Endothelial cell of umbilical vein (primary cell): Measurements from ENCODE around the gene LRCH3. TPM values are rescaled to one million over a fixed set of nuclear protein-coding genes. Genes with fewer than 3 reads are reported as not detected.

ENCODE experiments used
- BruUV-seq: library from RNA; stranded (reverse); fragments of 400-500 nt; replicated peaks from 2 replicates; lab custom pipeline; 2021; lab: Mats Ljungman, UMichigan
- CTCF ChIA-PET: fragments of 300-600, 350-600 bp; sonication (Branson Sonifier 250); formaldehyde crosslinking; loops from one replicate; lab custom pipeline; 2021; ENCODE audit warnings: antibody characterized with exemption, inconsistent platforms; lab: Charles Lee
- POLR2A ChIA-PET: fragments of 300-600, 350-600 bp; sonication (Branson Sonifier 250); formaldehyde crosslinking; loops from one replicate; lab custom pipeline; 2021; ENCODE audit warnings: antibody characterized with exemption, inconsistent platforms; lab: Charles Lee
- DNase-seq: peaks from one replicate; pipeline ENCODE4 v3.0.0-alpha.2; 2011; ENCODE audit warnings: low read depth, low spot score
- FAIRE-seq: peaks from 2 replicates; lab custom pipeline; 2011; peaks lifted over from hg19 to GRCh38; lab: Jason Lieb, UNC
- H2AFZ ChIP-seq: 2 replicates; pipeline ENCODE4 v1.6.0; 2012; ENCODE audit warnings: low read depth, low read length, control low read depth, inconsistent platforms
- H3K27ac ChIP-seq: 2 replicates; pipeline ENCODE4 v1.5.1; 2011; ENCODE audit warnings: low read depth, mild to moderate bottlenecking, control low read depth, low read length, moderate library complexity; ENCODE audit not compliant: insufficient read depth
- H3K27me3 ChIP-seq, 2 experiments: 2 replicates each; pipeline versions ENCODE4 v1.6.0 to v1.6.1; 2011; ENCODE audit warnings: low read length in 2 of 2, mixed read lengths in 1 of 2; ENCODE audit not compliant: control insufficient read depth in 2 of 2, insufficient read depth in 2 of 2
- H3K36me3 ChIP-seq, 2 experiments: 2 replicates in 1 of 2; 3 replicates in 1 of 2; pipeline ENCODE4 v1.5.1; 2011; ENCODE audit warnings: low read length in 2 of 2, mild to moderate bottlenecking in 1 of 2, moderate library complexity in 1 of 2; ENCODE audit not compliant: control insufficient read depth in 2 of 2, insufficient read depth in 2 of 2; ENCODE audit errors: extremely low read depth in 1 of 2
- H3K4me1 ChIP-seq: 3 replicates; pipeline ENCODE4 v1.5.1; 2011; ENCODE audit warnings: mild to moderate bottlenecking, low read length; ENCODE audit not compliant: control insufficient read depth, insufficient read depth; ENCODE audit errors: extremely low read depth
- H3K4me2 ChIP-seq: 2 replicates; pipeline ENCODE4 v1.6.1; 2011; ENCODE audit warnings: low read length, control low read depth, mixed read lengths; ENCODE audit not compliant: insufficient read depth
- H3K4me3 ChIP-seq, 3 experiments: fragments of 200-600 bp in 1 of 3; sonication (generic), shearing (Covaris generic) in 1 of 3; replicated peaks in 1 of 3; 2 replicates each; pipeline ENCODE4 v1.5.1; 2011 to 2016; ENCODE audit warnings: control low read depth in 3 of 3, low read length in 3 of 3, mild to moderate bottlenecking in 2 of 3, inconsistent platforms in 1 of 3, low read depth in 1 of 3, moderate library complexity in 1 of 3; ENCODE audit not compliant: insufficient read depth in 1 of 3
- H3K79me2 ChIP-seq: 2 replicates; pipeline ENCODE4 v1.6.0; 2012; ENCODE audit warnings: low read length, inconsistent platforms; ENCODE audit not compliant: control insufficient read depth, insufficient read depth
- H3K9ac ChIP-seq: replicated peaks from 2 replicates; pipeline ENCODE3; 2011; ENCODE audit warnings: low read length, control low read depth; ENCODE audit not compliant: insufficient read depth; ENCODE audit errors: extremely low read depth
- H3K9me1 ChIP-seq: replicated peaks from 3 replicates; pipeline ENCODE4 v1.6.0; 2011; ENCODE audit warnings: mild to moderate bottlenecking, low read length; ENCODE audit not compliant: control insufficient read depth, insufficient read depth; ENCODE audit errors: extremely low read depth
- H3K9me3 ChIP-seq: replicated peaks from 2 replicates; pipeline ENCODE4 v1.5.1; 2012; ENCODE audit warnings: low read length, inconsistent platforms; ENCODE audit not compliant: control insufficient read depth, insufficient read depth
- H4K20me1 ChIP-seq: replicated peaks from 2 replicates; pipeline ENCODE3; 2011; ENCODE audit warnings: mild to moderate bottlenecking, low read length; ENCODE audit not compliant: control insufficient read depth, insufficient read depth; ENCODE audit errors: extremely low read depth
- EZH2 ChIP-seq: IDR thresholded peaks from 2 replicates; pipeline ENCODE4 v1.6.1; 2012; ENCODE audit warnings: borderline replicate concordance, low read depth, mild to moderate bottlenecking, moderate library complexity, low read length, inconsistent platforms; ENCODE audit not compliant: severe bottlenecking
- FOS ChIP-seq: IDR thresholded peaks from 2 replicates; pipeline ENCODE4 v1.6.1; 2011; ENCODE audit warnings: mild to moderate bottlenecking, low read length, moderate library complexity, borderline replicate concordance; ENCODE audit not compliant: insufficient read depth
- GATA2 ChIP-seq: IDR thresholded peaks from 2 replicates; pipeline ENCODE4 v1.7.0; 2011; ENCODE audit warnings: low read depth, mild to moderate bottlenecking, moderate library complexity, mixed read lengths, low read length; ENCODE audit not compliant: insufficient read length, insufficient read depth
- JUN ChIP-seq: IDR thresholded peaks from 2 replicates; pipeline ENCODE4 v1.6.1; 2011; ENCODE audit warnings: borderline replicate concordance, low read depth; ENCODE audit not compliant: insufficient read length, insufficient read depth
- MYC ChIP-seq: IDR thresholded peaks from one replicate; pipeline ENCODE4 v1.6.1; 2011; ENCODE audit warnings: mild to moderate bottlenecking, low read depth, low read length
- POLR2A ChIP-seq: IDR thresholded peaks from 2 replicates; pipeline ENCODE4 v1.6.1; 2012; ENCODE audit warnings: low read depth, mild to moderate bottlenecking, control low read depth, low read length
- POLR2AphosphoS5 ChIP-seq: IDR thresholded peaks from 2 replicates; pipeline ENCODE4 v1.6.1; 2012; ENCODE audit warnings: low read depth, mild to moderate bottlenecking, control low read depth, low read length, moderate library complexity; ENCODE audit not compliant: insufficient read depth
- dilution Hi-C: fragments of 300-500 bp; cut with MboI; formaldehyde crosslinking; loops from one replicate; pipeline ENCODE4 v1.15.0; 2019; ENCODE audit warnings: low sequenced_read_pairs; ENCODE audit not compliant: extremely low pct_ligation_motif_present
- intact Hi-C: fragments of 100-400 bp; cut with micrococcal nuclease; formaldehyde crosslinking; loops from one replicate; pipeline ENCODE4 v1.10.0; 2022
- polyA plus RNA-seq, 4 experiments: library from polyadenylated mRNA; depleted of rRNA in 3 of 4; stranded (reverse) in 3 of 4; unstranded in 1 of 4; fragments of >200 nt; gene quantifications; 2 replicates each; pipeline versions ENCODE4 v1.2.1 to v1.2.3, GENCODE V29; 2011 to 2012; ENCODE audit warnings: missing spikeins in 1 of 4
- total RNA-seq: library from RNA; stranded (reverse); gene quantifications from 2 replicates; pipeline ENCODE4 v1.2.3, GENCODE V29; 2021
- TF ChIP-seq, protein P1 (sequence below), 2 donors: IDR thresholded peaks; 1 replicate in 1 of 2; 2 replicates in 1 of 2; pipeline ENCODE4 v1.5.1; 2011; ENCODE audit warnings: low read length in 2 of 2, mild to moderate bottlenecking in 2 of 2, moderate library complexity in 2 of 2, control low read depth in 1 of 2, inconsistent platforms in 1 of 2, low read depth in 1 of 2; ENCODE audit not compliant: insufficient read depth in 1 of 2; ENCODE audit errors: extremely low read depth in 1 of 2
- TF ChIP-seq, protein P2 (sequence below): IDR thresholded peaks from 2 replicates; pipeline ENCODE4 v1.6.1; 2011; ENCODE audit not compliant: insufficient read depth, insufficient read length

LRCH3 gene
- total and polyA plus RNA-seq, 2 donors (not counting 3 experiments of a cell fraction or from before 2014, with no cell fraction given) = 43.9 to 60.3 TPM

DNA sequence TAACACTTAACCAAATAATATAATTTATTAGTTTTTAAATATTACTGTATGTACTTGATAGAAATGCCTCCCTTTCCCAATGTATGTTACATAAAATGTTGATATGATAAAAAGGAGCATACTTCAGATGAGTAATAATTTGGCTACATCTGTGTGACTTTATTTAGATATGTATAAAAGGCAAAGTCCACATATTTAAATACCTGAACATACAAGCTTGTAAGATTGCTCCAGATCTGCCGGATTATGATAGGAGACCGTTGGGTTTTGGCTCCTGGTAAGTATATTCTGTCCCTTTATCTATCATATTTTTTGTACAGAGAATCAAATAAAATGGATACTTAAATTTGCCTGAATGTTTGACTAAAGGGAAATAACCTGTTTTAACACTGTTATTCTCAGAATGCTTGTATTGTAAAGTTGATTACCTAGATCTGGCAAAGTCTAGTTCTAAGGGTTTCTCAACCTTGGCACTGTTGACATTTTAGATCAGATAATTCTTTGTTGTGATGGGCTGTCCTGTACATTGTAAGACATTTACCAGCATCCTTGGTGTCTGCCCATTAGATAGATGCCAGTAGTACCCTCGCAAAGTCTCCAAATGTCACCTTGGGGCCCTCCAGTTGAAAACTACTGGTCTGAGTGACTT, 38.5 kb downstream of the LRCH3 start:
- FAIRE-seq (no peak), DNase-seq (no peak)
- H3K4me3 ChIP-seq = no peak overlapping the region
- no peaks in the 10 kb centered on the region for H3K9me1 ChIP-seq
- no peak overlapping the region for H3K9ac ChIP-seq
- no peak overlapping the region for H2AFZ ChIP-seq
- H3K27ac ChIP-seq = no peak overlapping the region
- dilution Hi-C loops (no loop called here), intact Hi-C loops (no loop called here)
- no peaks in the 10 kb centered on the region for H3K27me3 ChIP-seq
- H3K4me2 ChIP-seq = no peak overlapping the region
- CTCF ChIA-PET = no interaction called here
- peaks cover 2% of the 10 kb centered on the region for H3K4me1 ChIP-seq
- H3K36me3 ChIP-seq = peaks cover 13 to 28% of the 10 kb centered on the region in 2 experiments
- H4K20me1 ChIP-seq = no peaks in the 10 kb centered on the region
- POLR2A ChIA-PET = no interaction called here
- no peaks in the 10 kb centered on the region for H3K9me3 ChIP-seq
- H3K79me2 ChIP-seq = no peaks in the 10 kb centered on the region
- no TSS peak for BruUV-seq
- TF ChIP-seq, protein P1, sequence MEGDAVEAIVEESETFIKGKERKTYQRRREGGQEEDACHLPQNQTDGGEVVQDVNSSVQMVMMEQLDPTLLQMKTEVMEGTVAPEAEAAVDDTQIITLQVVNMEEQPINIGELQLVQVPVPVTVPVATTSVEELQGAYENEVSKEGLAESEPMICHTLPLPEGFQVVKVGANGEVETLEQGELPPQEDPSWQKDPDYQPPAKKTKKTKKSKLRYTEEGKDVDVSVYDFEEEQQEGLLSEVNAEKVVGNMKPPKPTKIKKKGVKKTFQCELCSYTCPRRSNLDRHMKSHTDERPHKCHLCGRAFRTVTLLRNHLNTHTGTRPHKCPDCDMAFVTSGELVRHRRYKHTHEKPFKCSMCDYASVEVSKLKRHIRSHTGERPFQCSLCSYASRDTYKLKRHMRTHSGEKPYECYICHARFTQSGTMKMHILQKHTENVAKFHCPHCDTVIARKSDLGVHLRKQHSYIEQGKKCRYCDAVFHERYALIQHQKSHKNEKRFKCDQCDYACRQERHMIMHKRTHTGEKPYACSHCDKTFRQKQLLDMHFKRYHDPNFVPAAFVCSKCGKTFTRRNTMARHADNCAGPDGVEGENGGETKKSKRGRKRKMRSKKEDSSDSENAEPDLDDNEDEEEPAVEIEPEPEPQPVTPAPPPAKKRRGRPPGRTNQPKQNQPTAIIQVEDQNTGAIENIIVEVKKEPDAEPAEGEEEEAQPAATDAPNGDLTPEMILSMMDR (IDR thresholded peaks at IDR 0.05; ENCODE audit: extremely low read depth in 1 of 2, insufficient read depth in 1 of 2, low read depth in 1 of 2, low read length in 2 of 2) = no peak
- no peak for TF ChIP-seq MYC
- TF ChIP-seq FOS = no peak
- no peak for TF ChIP-seq EZH2
- TF ChIP-seq POLR2AphosphoS5 = no peak
- TF ChIP-seq, protein P2, sequence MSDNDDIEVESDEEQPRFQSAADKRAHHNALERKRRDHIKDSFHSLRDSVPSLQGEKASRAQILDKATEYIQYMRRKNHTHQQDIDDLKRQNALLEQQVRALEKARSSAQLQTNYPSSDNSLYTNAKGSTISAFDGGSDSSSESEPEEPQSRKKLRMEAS = no peak
- no peak for TF ChIP-seq GATA2
- TF ChIP-seq JUN = no peak
- no peak for TF ChIP-seq POLR2A
